Ecto neural progenitor cell (in vitro differentiated cells): Measurements from ENCODE around the gene YIF1A.
"Not testable (repeated sequence)": the region's sequence is repeated elsewhere in the genome, so short reads cannot be mapped to it uniquely, and the experiment has no call there.

ENCODE experiments used
- DNase-seq: peaks from one replicate; pipeline ENCODE4 v3.0.0-alpha.2; 2018; ENCODE audit warnings: low spot score

YIF1A gene

GRCh38 chr11:66326261-66327111, 37.5 kb upstream of the YIF1A start:
- peak; percentile 51 for DNase-seq

GRCh38 chr11:66325263-66325671, 36.3 kb upstream of the YIF1A start:
- DNase-seq: no peak

GRCh38 chr11:66324664-66325063, 35.7 kb upstream of the YIF1A start:
- DNase-seq: no peak

- no peak for DNase-seq
Measured at GRCh38 chr11:66323684-66324083, 34.7 kb upstream of the YIF1A start.

GRCh38 chr11:66322732-66323427, 33.9 kb upstream of the YIF1A start:
- DNase-seq: peak; percentile 54

- no peak for DNase-seq
Measured at GRCh38 chr11:66321606-66322005, 32.7 kb upstream of the YIF1A start.

GRCh38 chr11:66320748-66321147, 31.8 kb upstream of the YIF1A start:
- DNase-seq: not testable (repeated sequence)

GRCh38 chr11:66320289-66320688, 31.3 kb upstream of the YIF1A start:
- DNase-seq: not testable (repeated sequence)

GRCh38 chr11:66318600-66318970, 29.6 kb upstream of the YIF1A start:
- no peak for DNase-seq

GRCh38 chr11:66317723-66318599, 29.0 kb upstream of the YIF1A start:
- DNase-seq: no peak

GRCh38 chr11:66317322-66317722, 28.4 kb upstream of the YIF1A start:
- DNase-seq: no peak

GRCh38 chr11:66316849-66317251, 27.9 kb upstream of the YIF1A start, which contains the start of gene CD248:
Gene CD248, minus strand, starts transcription at chr11:66317044. Its CDS starts 17 bp downstream, at chr11:66317027.
- no peak for DNase-seq

- no peak for DNase-seq
Measured at GRCh38 chr11:66315921-66316811, 27.2 kb upstream of the YIF1A start.

- DNase-seq: no peak
Measured at GRCh38 chr11:66315498-66315885, 26.5 kb upstream of the YIF1A start.

- DNase-seq: no peak
Measured at GRCh38 chr11:66314561-66315497, 25.9 kb upstream of the YIF1A start.

- no peak for DNase-seq
Measured at GRCh38 chr11:66314186-66314501, 25.2 kb upstream of the YIF1A start.

- DNase-seq: no peak
Measured at GRCh38 chr11:66313321-66314185, 24.6 kb upstream of the YIF1A start.

GRCh38 chr11:66312549-66313320, 23.8 kb upstream of the YIF1A start:
- DNase-seq: peak; percentile 100
